ENCODE measurements around the gene TBCK.

The TBCK gene

GRCh38 chr4:106063009-106063408 lies 253.0 kb downstream of the TBCK start:
- peaks cover 19% of the 10 kb centered on the region for H3K4me1 ChIP-seq (ENCODE audit: low read depth, poor library complexity, severe bottlenecking)
- H3K27ac ChIP-seq, result no peak overlapping the region
- no peaks in the 10 kb centered on the region for H4K20me1 ChIP-seq (ENCODE audit: insufficient read depth)
- no peak for TF ChIP-seq CTCF (conservative IDR thresholded peaks at IDR 0.05; ENCODE audit: low read depth, low read length)
- H3K4me2 ChIP-seq, result peak overlapping the region; percentile 26; the same call in 1 of the 2 replicates
- peaks cover 11% of the 10 kb centered on the region; the same call in 1 of the 2 replicates for H3K27me3 ChIP-seq (ENCODE audit: insufficient read depth, low read depth)
- H3K79me2 ChIP-seq (ENCODE audit: insufficient read depth, low read depth), result no peaks in the 10 kb centered on the region
- H3K4me3 ChIP-seq (IDR thresholded peaks at IDR 0.05; ENCODE audit: insufficient read depth, low read depth, low read length), result no peak overlapping the region
- no peak overlapping the region for H3K9ac ChIP-seq
- no peak overlapping the region for H2AFZ ChIP-seq (ENCODE audit: low read depth)
- no peaks in the 10 kb centered on the region for H3K36me3 ChIP-seq (ENCODE audit: insufficient read depth)

- no peaks in the 10 kb centered on the region for H3K36me3 ChIP-seq (ENCODE audit: insufficient read depth)
- no peak overlapping the region for H3K27ac ChIP-seq
- no peak overlapping the region for H3K4me3 ChIP-seq (IDR thresholded peaks at IDR 0.05; ENCODE audit: insufficient read depth, low read depth, low read length)
These were observed 253.5 kb downstream of the TBCK start for GRCh38 chr4:106062452-106062875.

GRCh38 chr4:106058921-106059320 lies 257.1 kb downstream of the TBCK start:
- Histone ChIP-seq H3K9ac (no peak overlapping the region), H3K27me3 (ENCODE audit: insufficient read depth, low read depth) (peaks cover 11% of the 10 kb centered on the region; the same call in 1 of the 2 replicates), H3K36me3 (ENCODE audit: insufficient read depth) (no peaks in the 10 kb centered on the region), H3K4me1 (ENCODE audit: low read depth, poor library complexity, severe bottlenecking) (peaks cover 19% of the 10 kb centered on the region), H3K27ac (no peak overlapping the region), H2AFZ (ENCODE audit: low read depth) (no peak overlapping the region), H3K4me3 (IDR thresholded peaks at IDR 0.05; ENCODE audit: insufficient read depth, low read depth, low read length) (no peak overlapping the region), H3K79me2 (ENCODE audit: insufficient read depth, low read depth) (no peaks in the 10 kb centered on the region), H3K4me2 (no peak overlapping the region), H4K20me1 (ENCODE audit: insufficient read depth) (no peaks in the 10 kb centered on the region)
- no peak for TF ChIP-seq CTCF (conservative IDR thresholded peaks at IDR 0.05; ENCODE audit: low read depth, low read length)

More at GRCh38 chr4:106062452-106062875, 253.5 kb downstream of the TBCK start:
- no peak for TF ChIP-seq CTCF (conservative IDR thresholded peaks at IDR 0.05; ENCODE audit: low read depth, low read length)
- Histone ChIP-seq H2AFZ (ENCODE audit: low read depth) (no peak overlapping the region), H3K9ac (no peak overlapping the region), H3K79me2 (ENCODE audit: insufficient read depth, low read depth) (no peaks in the 10 kb centered on the region), H3K4me1 (ENCODE audit: low read depth, poor library complexity, severe bottlenecking) (peaks cover 19% of the 10 kb centered on the region), H4K20me1 (ENCODE audit: insufficient read depth) (no peaks in the 10 kb centered on the region), H3K4me2 (peak overlapping the region; percentile 26; the same call in 1 of the 2 replicates), H3K27me3 (ENCODE audit: insufficient read depth, low read depth) (peaks cover 11% of the 10 kb centered on the region; the same call in 1 of the 2 replicates)

- Histone ChIP-seq H3K79me2 (ENCODE audit: insufficient read depth, low read depth) (no peaks in the 10 kb centered on the region), H2AFZ (ENCODE audit: low read depth) (no peak overlapping the region), H3K4me3 (IDR thresholded peaks at IDR 0.05; ENCODE audit: insufficient read depth, low read depth, low read length) (no peak overlapping the region), H3K27me3 (ENCODE audit: insufficient read depth, low read depth) (peaks cover 11% of the 10 kb centered on the region; the same call in 1 of the 2 replicates), H3K27ac (no peak overlapping the region), H3K9ac (no peak overlapping the region), H4K20me1 (ENCODE audit: insufficient read depth) (no peaks in the 10 kb centered on the region), H3K4me1 (ENCODE audit: low read depth, poor library complexity, severe bottlenecking) (peaks cover 4% of the 10 kb centered on the region), H3K36me3 (ENCODE audit: insufficient read depth) (no peaks in the 10 kb centered on the region), H3K4me2 (no peak overlapping the region)
- no peak for TF ChIP-seq CTCF (conservative IDR thresholded peaks at IDR 0.05; ENCODE audit: low read depth, low read length)
These were observed 259.1 kb downstream of the TBCK start for GRCh38 chr4:106056914-106057313.

Measured in KMS-11 (cell line).